A549 (cell line): ENCODE results near the gene SLC24A4. TPM values are rescaled to one million over a fixed set of nuclear protein-coding genes. Genes with fewer than 3 reads are reported as not detected.

Experiments
- ATAC-seq, 2 experiments: fragments of 200-7000 bp in 1 of 2; fragments of >200 bp in 1 of 2; cut with Nextera tagmentation in 1 of 2; cut with Tn5 transposase in 1 of 2; 3 replicates each; pipeline versions ENCODE4 v1.8.0 to v1.9.1; 2018 to 2020; ENCODE audit warnings: mild to moderate bottlenecking in 1 of 2, moderate library complexity in 1 of 2
- CTCF ChIA-PET: fragments of 300-600 bp; sonication (Branson Sonifier 250); formaldehyde crosslinking; extraction: SDS; loops from one replicate; lab custom pipeline; 2021; ENCODE audit warnings: antibody characterized with exemption, inconsistent platforms; lab: Yijun Ruan, JAX
- POLR2A ChIA-PET: fragments of 350-600 bp; formaldehyde crosslinking; extraction: SDS; loops from one replicate; lab custom pipeline; 2021; ENCODE audit warnings: antibody characterized with exemption, inconsistent platforms; lab: Yijun Ruan, JAX
- DNase-seq, 2 experiments: peaks; one replicate each; pipeline versions ENCODE4 v3.0.0 to v3.0.0-alpha.2; 2011 to 2016; ENCODE audit warnings: low read depth in 1 of 2, low spot score in 1 of 2
- FAIRE-seq: peaks from 2 replicates; lab custom pipeline; 2011; peaks lifted over from hg19 to GRCh38; lab: Jason Lieb, UNC
- H3K27ac ChIP-seq, 2 experiments: fragments of >200 bp; sonication (Bioruptor Twin); formaldehyde crosslinking; 3 replicates each; pipeline ENCODE4 v1.5.1; 2016 to 2017
- H3K4me1 ChIP-seq: fragments of >200 bp; sonication (Bioruptor Twin); formaldehyde crosslinking; 3 replicates; pipeline ENCODE4 v1.6.1; 2016
- H3K4me2 ChIP-seq: fragments of >200 bp; sonication (Bioruptor Twin); formaldehyde crosslinking; 3 replicates; pipeline ENCODE4 v1.6.1; 2016
- H3K4me3 ChIP-seq: fragments of >200 bp; sonication (Bioruptor Twin); formaldehyde crosslinking; 3 replicates; pipeline ENCODE4 v1.5.1; 2016
- H3K9me3 ChIP-seq: fragments of >200 bp; sonication (Bioruptor Twin); formaldehyde crosslinking; 3 replicates; pipeline ENCODE4 v1.6.1; 2016
- CHD2 ChIP-seq: fragments of 150-350 bp; IDR thresholded peaks from 2 replicates; pipeline ENCODE4 v1.6.1; 2014; ENCODE audit warnings: low read length; ENCODE audit not compliant: partially characterized antibody
- CHD4 ChIP-seq: fragments of 200-600 bp; sonication (generic); IDR thresholded peaks from 2 replicates; pipeline ENCODE4 v1.6.1; 2016; ENCODE audit warnings: antibody characterized with exemption, mild to moderate bottlenecking, borderline replicate concordance
- EHMT2 ChIP-seq: fragments of 200-600 bp; sonication (generic); IDR thresholded peaks from 2 replicates; pipeline ENCODE4 v1.6.1; 2016; ENCODE audit warnings: antibody characterized with exemption, low read depth, mild to moderate bottlenecking, moderate library complexity
- EP300 ChIP-seq, 2 experiments: fragments of >200 bp; sonication (Bioruptor Twin); formaldehyde crosslinking; IDR thresholded peaks; 2 replicates in 1 of 2; 3 replicates in 1 of 2; pipeline ENCODE4 v1.6.1; 2016 to 2017
- ESRRA ChIP-seq: fragments of 150-350 bp; IDR thresholded peaks from 2 replicates; pipeline ENCODE4 v1.6.1; 2014; ENCODE audit warnings: mild to moderate bottlenecking, low read length, borderline replicate concordance
- FOSB ChIP-seq: fragments of 250-450 bp; sonication (Bioruptor Pico); IDR thresholded peaks from 2 replicates; pipeline ENCODE4 v1.5.0; 2020; ENCODE audit warnings: mild to moderate bottlenecking, moderate library complexity
- FOXS1 ChIP-seq: fragments of 250-450 bp; sonication (Bioruptor Pico); IDR thresholded peaks from 2 replicates; pipeline ENCODE4 v1.5.0; 2020; ENCODE audit warnings: mild to moderate bottlenecking, moderate library complexity
- GATA3 ChIP-seq: IDR thresholded peaks from 2 replicates; pipeline ENCODE4 v1.6.1; 2012; ENCODE audit warnings: borderline replicate concordance
- HDAC2 ChIP-seq: fragments of 200-600 bp; sonication (generic); IDR thresholded peaks from 2 replicates; pipeline ENCODE4 v1.6.1; 2016
- JUN ChIP-seq, 2 experiments: fragments of >200 bp; sonication (Bioruptor Twin); formaldehyde crosslinking; IDR thresholded peaks; 2 replicates in 1 of 2; 3 replicates in 1 of 2; pipeline ENCODE4 v1.6.1; 2016 to 2017
- JUNB ChIP-seq: fragments of >200 bp; sonication (Bioruptor Twin); formaldehyde crosslinking; IDR thresholded peaks from 2 replicates; pipeline ENCODE4 v1.6.1; 2016
- KDM5A ChIP-seq: fragments of 200-600 bp; sonication (generic); IDR thresholded peaks from 2 replicates; pipeline ENCODE4 v1.6.1; 2016; ENCODE audit warnings: antibody characterized with exemption, mild to moderate bottlenecking
- MAZ ChIP-seq: fragments of 150-350 bp; IDR thresholded peaks from 2 replicates; pipeline ENCODE4 v1.6.1; 2014; ENCODE audit warnings: antibody characterized with exemption, low read depth, low read length, borderline replicate concordance
- NR3C1 ChIP-seq: fragments of >200 bp; sonication (Bioruptor Twin); formaldehyde crosslinking; IDR thresholded peaks from 3 replicates; pipeline ENCODE4 v1.6.1; 2017
- POLR2AphosphoS2 ChIP-seq: conservative IDR thresholded peaks from 2 replicates; pipeline ENCODE4 v1.6.1; 2012; ENCODE audit warnings: low read length, improper control_type of control experiment, inconsistent platforms
- RFX5 ChIP-seq: fragments of 450-650 bp; IDR thresholded peaks from 2 replicates; pipeline ENCODE4 v1.7.1; 2014; ENCODE audit warnings: antibody characterized with exemption, mild to moderate bottlenecking, moderate library complexity
- SMC3 ChIP-seq: fragments of >200 bp; sonication (Bioruptor Twin); formaldehyde crosslinking; IDR thresholded peaks from 3 replicates; pipeline ENCODE4 v1.6.1; 2018; ENCODE audit warnings: inconsistent platforms
- TFCP2L1 ChIP-seq: fragments of 250-450 bp; sonication (Bioruptor Pico); IDR thresholded peaks from 2 replicates; pipeline ENCODE4 v1.5.0; 2021; ENCODE audit warnings: mild to moderate bottlenecking
- ZC3H11A ChIP-seq: fragments of 450-650 bp; IDR thresholded peaks from 2 replicates; pipeline ENCODE4 v1.6.1; 2014; ENCODE audit warnings: antibody characterized with exemption, mild to moderate bottlenecking
- ZSCAN20 ChIP-seq: fragments of 250-450 bp; sonication (Bioruptor Pico); IDR thresholded peaks from 2 replicates; pipeline ENCODE4 v1.8.0; 2022; ENCODE audit warnings: mild to moderate bottlenecking, moderate library complexity
- WGBS: methylation state at CpG from one replicate; pipeline ENCODE4 v1.1.6; 2017; ENCODE audit errors: missing lambda C conversion rate; 5-methylcytosine and 5-hydroxymethylcytosine counted together
- polyA plus RNA-seq, 4 experiments: library from polyadenylated mRNA; depleted of rRNA in 3 of 4; stranded (reverse); fragments of >200 nt; fragmentation: RNase III in 1 of 4; extraction: RNeasy Plus Mini Kit Qiagen cat#74134 plus additional on column Dnase treatment in 1 of 4; gene quantifications; 2 replicates in 3 of 4; 3 replicates in 1 of 4; pipeline ENCODE4 v1.2.3, GENCODE V29; 2011 to 2017
- TF ChIP-seq, protein P1 (sequence below): IDR thresholded peaks from 2 replicates; pipeline ENCODE4 v1.6.1; 2012
- TF ChIP-seq, protein P2 (sequence below): fragments of 450-650 bp; IDR thresholded peaks from 2 replicates; pipeline ENCODE4 v1.6.1; 2014; ENCODE audit warnings: antibody characterized with exemption
- TF ChIP-seq, protein P3 (sequence below): fragments of 250-450 bp; sonication (Bioruptor Pico); IDR thresholded peaks from 2 replicates; pipeline ENCODE4 v1.5.0; 2021; ENCODE audit warnings: mild to moderate bottlenecking, moderate library complexity, borderline replicate concordance
- TF ChIP-seq, protein P4 (sequence below): IDR thresholded peaks from 2 replicates; pipeline ENCODE4 v1.6.1; 2012
- TF ChIP-seq, protein P5 (sequence below): fragments of 250-450 bp; sonication (Bioruptor Pico); IDR thresholded peaks from 2 replicates; pipeline ENCODE4 v1.5.0; 2020; ENCODE audit warnings: low read depth, mild to moderate bottlenecking, moderate library complexity
- TF ChIP-seq, protein P6 (sequence below): fragments of >200 bp; sonication (Bioruptor Twin); formaldehyde crosslinking; IDR thresholded peaks from 3 replicates; pipeline ENCODE4 v1.5.1; 2016
- TF ChIP-seq, protein P7 (sequence below): fragments of 150-350 bp; IDR thresholded peaks from 2 replicates; pipeline ENCODE4 v1.6.1; 2014; ENCODE audit warnings: low read depth, mild to moderate bottlenecking, low read length
- TF ChIP-seq, protein P8 (sequence below): fragments of >200 bp; sonication (Bioruptor Twin); formaldehyde crosslinking; IDR thresholded peaks from 2 replicates; pipeline ENCODE4 v1.6.1; 2016

SLC24A4 gene
- polyA plus RNA-seq, 2 of the 4 experiments (the other 2 are of a cell fraction) = 0.05 to 0.19 TPM

DNA sequence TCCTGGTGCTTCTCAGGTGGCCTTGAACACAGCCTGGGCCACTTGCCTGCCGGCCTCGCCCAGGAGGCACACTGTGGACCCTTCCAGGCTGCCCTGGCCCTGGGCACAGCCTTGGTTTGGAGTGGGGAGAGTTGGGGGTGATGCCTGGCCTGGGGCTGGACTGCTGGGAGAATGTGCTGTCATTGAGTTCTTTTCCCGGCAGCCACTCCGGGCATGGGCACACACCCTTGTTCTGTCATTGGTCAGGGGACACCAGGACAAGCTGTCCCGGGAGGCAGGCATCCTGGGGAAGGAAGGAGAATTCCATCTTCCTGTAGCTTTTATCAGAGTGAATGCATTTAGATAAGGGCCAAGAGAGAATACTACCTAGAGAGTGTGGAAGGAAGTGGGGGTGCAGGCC is 128.8 kb downstream of the SLC24A4 start (continued):
- TF ChIP-seq RFX5 = no peak
- TF ChIP-seq MAZ = no peak
- TF ChIP-seq, protein P1, sequence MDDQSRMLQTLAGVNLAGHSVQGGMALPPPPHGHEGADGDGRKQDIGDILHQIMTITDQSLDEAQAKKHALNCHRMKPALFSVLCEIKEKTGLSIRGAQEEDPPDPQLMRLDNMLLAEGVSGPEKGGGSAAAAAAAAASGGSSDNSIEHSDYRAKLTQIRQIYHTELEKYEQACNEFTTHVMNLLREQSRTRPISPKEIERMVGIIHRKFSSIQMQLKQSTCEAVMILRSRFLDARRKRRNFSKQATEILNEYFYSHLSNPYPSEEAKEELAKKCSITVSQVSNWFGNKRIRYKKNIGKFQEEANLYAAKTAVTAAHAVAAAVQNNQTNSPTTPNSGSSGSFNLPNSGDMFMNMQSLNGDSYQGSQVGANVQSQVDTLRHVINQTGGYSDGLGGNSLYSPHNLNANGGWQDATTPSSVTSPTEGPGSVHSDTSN = no peak
- TF ChIP-seq POLR2AphosphoS2 = no peak
- TF ChIP-seq JUN (IDR thresholded peaks at IDR 0.05) = no peak
- TF ChIP-seq, protein P2, sequence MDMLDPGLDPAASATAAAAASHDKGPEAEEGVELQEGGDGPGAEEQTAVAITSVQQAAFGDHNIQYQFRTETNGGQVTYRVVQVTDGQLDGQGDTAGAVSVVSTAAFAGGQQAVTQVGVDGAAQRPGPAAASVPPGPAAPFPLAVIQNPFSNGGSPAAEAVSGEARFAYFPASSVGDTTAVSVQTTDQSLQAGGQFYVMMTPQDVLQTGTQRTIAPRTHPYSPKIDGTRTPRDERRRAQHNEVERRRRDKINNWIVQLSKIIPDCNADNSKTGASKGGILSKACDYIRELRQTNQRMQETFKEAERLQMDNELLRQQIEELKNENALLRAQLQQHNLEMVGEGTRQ = no peak

DNA sequence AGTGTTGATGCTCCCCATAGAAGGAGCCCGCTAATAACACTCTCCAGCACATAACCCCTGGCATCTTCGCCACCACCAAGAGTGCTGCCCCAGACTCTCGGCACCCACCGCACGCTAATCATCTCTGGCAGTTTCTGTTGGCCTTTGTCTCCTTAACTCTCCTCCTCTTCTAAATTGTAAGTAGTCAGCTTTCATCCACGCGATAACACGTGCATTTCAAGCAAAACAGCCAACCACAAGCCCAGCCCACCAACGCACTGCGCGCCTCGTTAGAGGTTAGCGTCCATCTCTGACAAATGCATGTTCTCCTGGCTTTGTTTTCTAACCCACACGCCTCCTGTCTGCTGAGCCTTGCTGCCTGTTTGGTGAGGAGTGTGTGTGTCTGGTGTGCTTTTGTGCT is 129.5 kb downstream of the SLC24A4 start:
- Histone ChIP-seq H3K4me3 (no peak overlapping the region), H3K4me1 (no peaks in the 10 kb centered on the region), H3K27ac (no peak overlapping the region), H3K9me3 (no peaks in the 10 kb centered on the region), H3K4me2 (no peak overlapping the region)
- WGBS = 90% methylated on average over 14 of the region's 14 CpGs
- ChIA-PET CTCF (interaction anchor here (0.6 to 1.1 kb wide), 3 partner anchors 135 to 317 kb away, joined by 3 to 4 read pairs (median 3); no protein-coding TSS in a partner anchor), POLR2A (no interaction called here)
- DNase-seq = no peak
- FAIRE-seq = no peak
- TF ChIP-seq FOXS1 (CRISPR knock-in tag) = no peak
- TF ChIP-seq, protein P1 = no peak
- TF ChIP-seq, protein P3, sequence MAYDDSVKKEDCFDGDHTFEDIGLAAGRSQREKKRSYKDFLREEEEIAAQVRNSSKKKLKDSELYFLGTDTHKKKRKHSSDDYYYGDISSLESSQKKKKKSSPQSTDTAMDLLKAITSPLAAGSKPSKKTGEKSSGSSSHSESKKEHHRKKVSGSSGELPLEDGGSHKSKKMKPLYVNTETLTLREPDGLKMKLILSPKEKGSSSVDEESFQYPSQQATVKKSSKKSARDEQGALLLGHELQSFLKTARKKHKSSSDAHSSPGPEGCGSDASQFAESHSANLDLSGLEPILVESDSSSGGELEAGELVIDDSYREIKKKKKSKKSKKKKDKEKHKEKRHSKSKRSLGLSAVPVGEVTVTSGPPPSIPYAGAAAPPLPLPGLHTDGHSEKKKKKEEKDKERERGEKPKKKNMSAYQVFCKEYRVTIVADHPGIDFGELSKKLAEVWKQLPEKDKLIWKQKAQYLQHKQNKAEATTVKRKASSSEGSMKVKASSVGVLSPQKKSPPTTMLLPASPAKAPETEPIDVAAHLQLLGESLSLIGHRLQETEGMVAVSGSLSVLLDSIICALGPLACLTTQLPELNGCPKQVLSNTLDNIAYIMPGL = no peak
- TF ChIP-seq NR3C1 = no peak
- no peak for TF ChIP-seq SMC3
- no peak for TF ChIP-seq ESRRA
- TF ChIP-seq JUNB = no peak
- no peak for TF ChIP-seq CHD4
- ATAC-seq = no peak

DNA sequence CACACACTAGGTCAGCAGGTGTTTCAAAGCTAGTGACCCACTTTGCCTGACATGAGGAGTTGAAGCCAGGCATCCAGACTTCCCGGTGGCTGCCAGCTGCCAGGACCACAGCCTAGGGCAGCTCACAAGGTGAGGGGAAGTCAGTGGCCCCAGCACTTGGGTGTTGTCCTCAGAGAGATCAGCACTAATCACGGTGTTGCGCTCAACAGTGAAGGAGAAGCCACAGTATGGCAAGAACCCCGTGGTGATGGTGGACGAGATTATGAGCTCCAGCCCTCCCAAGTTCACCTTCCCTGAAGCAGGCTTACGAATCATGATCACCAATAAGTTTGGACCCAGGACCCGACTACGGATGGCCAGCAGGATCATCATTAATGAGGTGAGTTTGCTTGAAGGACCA is 130.7 kb downstream of the SLC24A4 start:
- TF ChIP-seq CHD2 = no peak
- TF ChIP-seq ZC3H11A = no peak
- TF ChIP-seq, protein P4, sequence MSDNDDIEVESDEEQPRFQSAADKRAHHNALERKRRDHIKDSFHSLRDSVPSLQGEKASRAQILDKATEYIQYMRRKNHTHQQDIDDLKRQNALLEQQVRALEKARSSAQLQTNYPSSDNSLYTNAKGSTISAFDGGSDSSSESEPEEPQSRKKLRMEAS = no peak
- TF ChIP-seq GATA3 = no peak
- no peak for TF ChIP-seq POLR2AphosphoS2
- TF ChIP-seq EP300 (IDR thresholded peaks at IDR 0.05) = no peak
- TF ChIP-seq, protein P5, sequence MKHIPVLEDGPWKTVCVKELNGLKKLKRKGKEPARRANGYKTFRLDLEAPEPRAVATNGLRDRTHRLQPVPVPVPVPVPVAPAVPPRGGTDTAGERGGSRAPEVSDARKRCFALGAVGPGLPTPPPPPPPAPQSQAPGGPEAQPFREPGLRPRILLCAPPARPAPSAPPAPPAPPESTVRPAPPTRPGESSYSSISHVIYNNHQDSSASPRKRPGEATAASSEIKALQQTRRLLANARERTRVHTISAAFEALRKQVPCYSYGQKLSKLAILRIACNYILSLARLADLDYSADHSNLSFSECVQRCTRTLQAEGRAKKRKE (CRISPR knock-in tag) = no peak
- TF ChIP-seq KDM5A = no peak
- TF ChIP-seq, protein P6, sequence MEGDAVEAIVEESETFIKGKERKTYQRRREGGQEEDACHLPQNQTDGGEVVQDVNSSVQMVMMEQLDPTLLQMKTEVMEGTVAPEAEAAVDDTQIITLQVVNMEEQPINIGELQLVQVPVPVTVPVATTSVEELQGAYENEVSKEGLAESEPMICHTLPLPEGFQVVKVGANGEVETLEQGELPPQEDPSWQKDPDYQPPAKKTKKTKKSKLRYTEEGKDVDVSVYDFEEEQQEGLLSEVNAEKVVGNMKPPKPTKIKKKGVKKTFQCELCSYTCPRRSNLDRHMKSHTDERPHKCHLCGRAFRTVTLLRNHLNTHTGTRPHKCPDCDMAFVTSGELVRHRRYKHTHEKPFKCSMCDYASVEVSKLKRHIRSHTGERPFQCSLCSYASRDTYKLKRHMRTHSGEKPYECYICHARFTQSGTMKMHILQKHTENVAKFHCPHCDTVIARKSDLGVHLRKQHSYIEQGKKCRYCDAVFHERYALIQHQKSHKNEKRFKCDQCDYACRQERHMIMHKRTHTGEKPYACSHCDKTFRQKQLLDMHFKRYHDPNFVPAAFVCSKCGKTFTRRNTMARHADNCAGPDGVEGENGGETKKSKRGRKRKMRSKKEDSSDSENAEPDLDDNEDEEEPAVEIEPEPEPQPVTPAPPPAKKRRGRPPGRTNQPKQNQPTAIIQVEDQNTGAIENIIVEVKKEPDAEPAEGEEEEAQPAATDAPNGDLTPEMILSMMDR = no peak
- TF ChIP-seq, protein P7, sequence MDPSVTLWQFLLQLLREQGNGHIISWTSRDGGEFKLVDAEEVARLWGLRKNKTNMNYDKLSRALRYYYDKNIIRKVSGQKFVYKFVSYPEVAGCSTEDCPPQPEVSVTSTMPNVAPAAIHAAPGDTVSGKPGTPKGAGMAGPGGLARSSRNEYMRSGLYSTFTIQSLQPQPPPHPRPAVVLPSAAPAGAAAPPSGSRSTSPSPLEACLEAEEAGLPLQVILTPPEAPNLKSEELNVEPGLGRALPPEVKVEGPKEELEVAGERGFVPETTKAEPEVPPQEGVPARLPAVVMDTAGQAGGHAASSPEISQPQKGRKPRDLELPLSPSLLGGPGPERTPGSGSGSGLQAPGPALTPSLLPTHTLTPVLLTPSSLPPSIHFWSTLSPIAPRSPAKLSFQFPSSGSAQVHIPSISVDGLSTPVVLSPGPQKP = no peak
- TF ChIP-seq, protein P8, sequence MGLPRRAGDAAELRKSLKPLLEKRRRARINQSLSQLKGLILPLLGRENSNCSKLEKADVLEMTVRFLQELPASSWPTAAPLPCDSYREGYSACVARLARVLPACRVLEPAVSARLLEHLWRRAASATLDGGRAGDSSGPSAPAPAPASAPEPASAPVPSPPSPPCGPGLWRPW = no peak
- no peak for TF ChIP-seq TFCP2L1
- TF ChIP-seq MAZ = no peak
- TF ChIP-seq EHMT2 = no peak
- TF ChIP-seq HDAC2 = no peak
- TF ChIP-seq ZSCAN20 = no peak
- TF ChIP-seq JUN (IDR thresholded peaks at IDR 0.05) = no peak
- TF ChIP-seq FOSB = no peak

More for the DNA sequence above, 130.7 kb downstream of the SLC24A4 start:
- CTCF ChIA-PET = interaction anchor here (1.4 kb wide), 1 partner anchor 330 kb away, joined by 3 read pairs; no protein-coding TSS in a partner anchor
- Histone ChIP-seq H3K27ac (no peak overlapping the region), H3K9me3 (no peaks in the 10 kb centered on the region), H3K4me3 (no peak overlapping the region), H3K4me2 (no peak overlapping the region), H3K4me1 (no peaks in the 10 kb centered on the region)
- POLR2A ChIA-PET = no interaction called here
- FAIRE-seq (no peak), ATAC-seq (no peak), DNase-seq (no peak)
- 94% methylated on average over 7 of the region's 8 CpGs for WGBS
